Measurements from ENCODE around the gene USP48. TPM values are rescaled to one million over a fixed set of nuclear protein-coding genes. Genes with fewer than 3 reads are reported as not detected.

USP48 gene
- total RNA-seq, 2 donors from 2014 or later = 36.2 to 47.5 TPM

GRCh38 chr1:21668951-21669257, 114.0 kb downstream of the USP48 start:
- H3K4me1 ChIP-seq (replicated peaks) = peaks cover 6% of the 10 kb centered on the region
- H3K9me3 ChIP-seq = no peaks in the 10 kb centered on the region
- no peak for DNase-seq (ENCODE audit: low spot score)
- no peaks in the 10 kb centered on the region for H3K27me3 ChIP-seq (replicated peaks; ENCODE audit: insufficient read depth)
- peak overlapping the region; percentile 41 to 49 for H3K4me3 ChIP-seq
- H3K36me3 ChIP-seq = no peaks in the 10 kb centered on the region
- WGBS = under 1% methylated on average over 21 of the region's 25 CpGs
- H3K27ac ChIP-seq = peak overlapping the region in 1 of 2 donors; percentile 37
- TF ChIP-seq POLR2A (IDR thresholded peaks at IDR 0.05) = no peak
- intact Hi-C loops (cut with DNase I) = loop anchor here (10.0 kb wide), 1 partner anchor 434 kb away; no protein-coding TSS in a partner anchor

- Histone ChIP-seq H3K4me3 (peak overlapping the region; percentile 41 to 49), H3K9me3 (no peaks in the 10 kb centered on the region), H3K27ac (peak overlapping the region in 1 of 2 donors; percentile 37), H3K27me3 (replicated peaks; ENCODE audit: insufficient read depth) (no peaks in the 10 kb centered on the region), H3K4me1 (replicated peaks) (peaks cover 6% of the 10 kb centered on the region), H3K36me3 (no peaks in the 10 kb centered on the region)
- 16% methylated on average over 15 of the region's 33 CpGs for WGBS
- intact Hi-C loops (cut with DNase I) = loop anchor here (10.0 kb wide), 1 partner anchor 434 kb away; no protein-coding TSS in a partner anchor
- no peak for DNase-seq (ENCODE audit: low spot score)
- no peak for TF ChIP-seq CTCF (IDR thresholded peaks at IDR 0.05)
- no peak for TF ChIP-seq POLR2A (IDR thresholded peaks at IDR 0.05)
Observed at GRCh38 chr1:21668232-21668950, 114.6 kb downstream of the USP48 start.

- no peaks in the 10 kb centered on the region for H3K4me1 ChIP-seq (replicated peaks)
Observed at GRCh38 chr1:21667348-21668231, 115.4 kb downstream of the USP48 start.

GRCh38 chr1:21666576-21667320, 116.2 kb downstream of the USP48 start:
- Histone ChIP-seq H3K4me1 (replicated peaks) (no peaks in the 10 kb centered on the region), H3K9me3 (no peaks in the 10 kb centered on the region), H3K27me3 (replicated peaks; ENCODE audit: insufficient read depth) (no peaks in the 10 kb centered on the region), H3K27ac (no peak overlapping the region), H3K36me3 (no peaks in the 10 kb centered on the region), H3K4me3 (no peak overlapping the region)
- TF ChIP-seq CTCF (IDR thresholded peaks at IDR 0.05) (peak in 1 of 4 experiments; percentile 6), POLR2A (IDR thresholded peaks at IDR 0.05) (no peak)
- DNase-seq (ENCODE audit: low spot score) = no peak
- WGBS = 62% methylated on average over 22 of the region's 22 CpGs
- intact Hi-C loops (cut with DNase I) = loop anchor here (10.0 kb wide), 1 partner anchor 432 kb away; no protein-coding TSS in a partner anchor

More at GRCh38 chr1:21667348-21668231, 115.4 kb downstream of the USP48 start:
- H3K27ac ChIP-seq = no peak overlapping the region
- no peak for TF ChIP-seq POLR2A (IDR thresholded peaks at IDR 0.05)
- no peak for TF ChIP-seq POLR2AphosphoS5 (IDR thresholded peaks at IDR 0.05)
- no peak for TF ChIP-seq CTCF (IDR thresholded peaks at IDR 0.05)
- DNase-seq (ENCODE audit: low spot score) = no peak
- intact Hi-C loops (cut with DNase I) = loop anchor here (10.0 kb wide), 1 partner anchor 433 kb away; no protein-coding TSS in a partner anchor
- no peaks in the 10 kb centered on the region for H3K27me3 ChIP-seq (replicated peaks; ENCODE audit: insufficient read depth)
- no peaks in the 10 kb centered on the region for H3K36me3 ChIP-seq
- no peaks in the 10 kb centered on the region for H3K9me3 ChIP-seq
- WGBS = 87% methylated on average over 10 of the region's 11 CpGs
- no peak overlapping the region for H3K4me3 ChIP-seq

Measured in prostate gland (tissue), 2 donors.